ENCODE data around the gene MT1F. TPM values are rescaled to one million over a fixed set of nuclear protein-coding genes. Genes with fewer than 3 reads are reported as not detected.

The MT1F gene
- total RNA-seq, 1 experiment from 2014 or later = 13.4 TPM

DNA sequence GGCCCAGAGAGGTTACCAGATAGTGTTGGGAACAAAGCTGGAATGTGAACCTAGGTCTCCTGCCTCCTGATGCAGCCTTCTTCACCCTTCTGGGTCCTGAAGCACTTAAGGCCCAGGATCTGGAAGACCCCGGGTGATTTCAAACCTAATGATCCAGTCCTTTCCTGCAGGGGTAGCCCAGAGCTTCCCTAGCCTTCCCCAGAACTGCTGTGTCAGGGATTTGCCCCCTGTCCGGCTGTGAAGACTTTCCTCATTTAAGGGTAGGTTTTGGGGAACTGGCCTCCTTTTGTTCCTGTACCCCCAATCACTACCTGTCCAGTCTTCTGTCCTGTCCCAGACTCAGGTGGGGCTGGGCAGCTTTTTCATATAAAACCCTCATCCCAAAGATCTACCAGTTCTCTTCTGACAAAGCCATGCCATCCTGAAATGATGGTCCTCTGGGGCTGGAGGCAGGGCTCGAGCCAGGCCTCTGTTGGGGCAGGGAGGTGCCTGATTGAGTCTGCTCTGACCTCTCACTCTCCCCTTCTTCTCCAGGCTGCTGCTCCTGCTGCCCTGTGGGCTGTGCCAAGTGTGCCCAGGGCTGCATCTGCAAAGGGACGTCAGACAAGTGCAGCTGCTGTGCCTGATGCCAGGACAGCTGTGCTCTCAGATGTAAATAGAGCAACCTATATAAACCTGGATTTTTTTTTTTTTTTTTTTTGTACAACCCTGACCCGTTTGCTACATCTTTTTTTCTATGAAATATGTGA, 25.8 kb downstream of the MT1F start:
- no peaks in the 10 kb centered on the region for H3K36me3 ChIP-seq (replicated peaks; ENCODE audit: control insufficient read depth, insufficient read depth, low read length)
- no peak for DNase-seq
- peak overlapping the region; percentile 74; the same call in 1 of the 2 replicates for H3K4me3 ChIP-seq (ENCODE audit: insufficient read depth, low read depth, low read length)
- peaks cover 4% of the 10 kb centered on the region; the same call in 1 of the 2 replicates for H3K27me3 ChIP-seq (ENCODE audit: control insufficient read depth, insufficient read depth, low read length)

DNA sequence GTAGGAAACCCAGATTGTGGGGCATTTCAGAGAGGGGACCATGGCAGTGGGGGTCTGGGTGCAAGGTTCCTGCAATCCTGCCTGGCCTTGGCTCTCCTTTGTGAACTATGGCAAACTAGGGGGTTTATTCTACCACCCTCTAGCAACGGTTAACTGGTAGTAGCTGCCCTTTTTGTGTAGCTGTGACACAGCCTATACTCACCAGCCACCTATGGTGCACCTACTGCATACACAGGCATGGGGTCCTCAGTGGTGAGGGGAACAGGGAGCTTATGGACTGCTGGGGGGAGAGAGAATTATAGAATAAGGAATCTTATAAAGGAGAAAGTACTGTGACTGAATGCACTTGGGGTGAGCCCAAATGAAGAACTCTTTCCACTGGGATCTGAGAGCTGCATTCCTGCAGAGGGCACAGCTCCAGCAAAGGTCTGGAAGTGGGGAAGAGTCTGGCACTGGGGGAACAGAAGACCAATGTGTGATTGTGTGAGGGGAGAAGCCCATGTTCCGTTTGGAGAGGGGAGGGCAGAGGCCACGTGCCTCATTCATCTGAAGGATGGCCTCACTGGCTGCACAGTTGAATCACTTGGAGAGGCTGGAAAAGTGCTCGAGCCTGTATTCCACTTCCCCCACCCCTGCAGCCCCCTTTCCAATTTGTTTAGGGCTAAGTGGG, 26.6 kb downstream of the MT1F start:
- Histone ChIP-seq H3K4me3 (ENCODE audit: insufficient read depth, low read depth, low read length) (no peak overlapping the region), H3K27me3 (ENCODE audit: control insufficient read depth, insufficient read depth, low read length) (peaks cover 4% of the 10 kb centered on the region; the same call in 1 of the 2 replicates), H3K36me3 (replicated peaks; ENCODE audit: control insufficient read depth, insufficient read depth, low read length) (no peaks in the 10 kb centered on the region)
- no peak for DNase-seq

DNA sequence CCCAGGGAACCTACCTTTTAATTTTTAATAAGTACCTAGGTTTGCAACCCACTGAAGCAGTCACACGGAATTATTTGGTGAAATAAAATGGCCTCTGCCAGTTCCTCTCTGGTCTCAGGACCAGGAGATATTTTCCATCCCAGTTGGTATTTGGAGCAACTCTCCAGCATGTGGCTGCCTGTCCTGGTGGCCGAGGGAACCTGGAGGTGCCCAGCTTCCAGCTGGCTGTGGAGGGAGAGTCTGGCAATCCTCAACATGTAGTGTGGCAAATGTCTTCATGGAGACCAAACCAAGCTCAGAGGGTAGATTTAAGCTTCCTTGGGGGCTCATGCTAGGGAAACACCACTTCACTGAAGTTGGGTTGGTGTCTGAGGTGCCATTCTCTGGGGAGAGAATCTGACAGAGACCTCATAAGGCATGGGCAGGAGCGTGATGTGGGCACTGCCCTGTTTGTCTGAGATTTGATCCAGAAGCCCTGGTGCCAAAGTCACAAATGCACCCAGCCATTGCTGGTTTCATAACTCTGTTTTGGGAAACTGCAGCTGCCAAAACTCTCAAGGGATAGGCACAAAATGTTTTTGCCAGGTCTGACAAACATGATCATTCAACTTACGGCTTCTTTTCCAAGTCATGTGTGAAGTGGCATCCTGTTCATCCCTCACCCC, 27.3 kb downstream of the MT1F start:
- peaks cover 4% of the 10 kb centered on the region; the same call in 1 of the 2 replicates for H3K27me3 ChIP-seq (ENCODE audit: control insufficient read depth, insufficient read depth, low read length)
- no peaks in the 10 kb centered on the region for H3K36me3 ChIP-seq (replicated peaks; ENCODE audit: control insufficient read depth, insufficient read depth, low read length)
- H3K4me3 ChIP-seq (ENCODE audit: insufficient read depth, low read depth, low read length) = no peak overlapping the region
- DNase-seq = no peak

DNA sequence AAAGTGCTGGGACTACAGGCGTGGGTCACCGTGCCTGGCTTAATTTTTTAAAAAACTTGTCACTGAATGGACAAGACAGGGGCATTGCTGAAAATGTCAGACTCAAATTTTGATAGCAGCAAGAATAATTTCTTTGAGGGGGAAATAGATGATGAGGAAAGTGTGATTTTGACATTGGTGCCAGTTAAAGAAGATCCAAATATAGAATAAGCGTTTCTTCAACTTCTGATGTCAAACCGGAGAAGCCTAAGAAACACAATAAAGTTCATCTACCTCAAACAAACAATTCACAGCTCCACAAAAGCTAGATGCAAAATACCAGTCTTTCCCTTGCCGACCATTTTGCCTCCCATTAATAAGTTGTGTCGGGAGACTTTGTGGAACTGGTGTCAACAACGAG, 29.0 kb downstream of the MT1F start:
- peaks cover 3% of the 10 kb centered on the region; the same call in 1 of the 2 replicates for H3K27me3 ChIP-seq (ENCODE audit: control insufficient read depth, insufficient read depth, low read length)
- no peak overlapping the region for H3K4me3 ChIP-seq (ENCODE audit: insufficient read depth, low read depth, low read length)
- H3K36me3 ChIP-seq (replicated peaks; ENCODE audit: control insufficient read depth, insufficient read depth, low read length) = no peaks in the 10 kb centered on the region
- no peak for DNase-seq

DNA sequence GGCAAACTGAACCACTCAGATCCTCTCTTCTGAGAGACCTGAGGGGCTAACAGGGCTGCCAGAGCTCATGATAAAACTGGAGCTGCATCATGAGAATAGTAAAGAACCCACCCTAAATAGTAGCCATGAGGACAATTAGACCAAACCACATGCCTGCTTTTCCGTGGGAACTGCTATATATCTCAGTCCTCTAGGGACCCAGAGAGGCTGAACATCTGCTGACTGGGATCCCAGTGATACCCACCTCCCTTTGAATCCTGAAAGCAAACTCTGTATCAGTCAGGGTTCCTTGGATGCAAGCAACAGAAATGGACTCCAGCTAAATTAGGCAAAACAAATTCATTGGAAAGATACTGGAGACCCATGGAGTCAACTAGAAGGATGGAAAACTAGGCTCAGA, 31.0 kb downstream of the MT1F start:
- Histone ChIP-seq H3K36me3 (replicated peaks; ENCODE audit: control insufficient read depth, insufficient read depth, low read length) (no peaks in the 10 kb centered on the region), H3K4me3 (ENCODE audit: insufficient read depth, low read depth, low read length) (no peak overlapping the region), H3K27me3 (ENCODE audit: control insufficient read depth, insufficient read depth, low read length) (no peaks in the 10 kb centered on the region)
- no peak for DNase-seq

DNA sequence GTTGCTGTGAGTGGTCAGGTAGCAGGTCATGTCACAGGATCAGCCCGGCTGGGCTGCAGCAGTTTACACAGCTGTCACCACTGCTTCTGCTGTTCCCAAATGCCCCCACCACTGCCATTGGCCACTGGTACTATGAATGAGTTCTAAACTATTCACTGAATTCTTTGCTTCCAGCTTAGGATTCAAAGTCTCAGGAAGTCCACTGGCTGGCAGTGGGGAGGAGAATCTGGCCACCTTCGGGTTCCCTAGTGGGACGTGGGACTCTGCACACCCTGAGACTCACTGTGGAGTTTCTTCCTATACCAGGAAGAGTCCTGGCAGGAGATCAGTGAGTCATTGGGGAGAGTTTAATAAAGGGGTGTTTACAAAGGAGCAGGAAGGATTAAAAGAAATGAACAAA, 31.4 kb downstream of the MT1F start:
- no peaks in the 10 kb centered on the region for H3K36me3 ChIP-seq (replicated peaks; ENCODE audit: control insufficient read depth, insufficient read depth, low read length)
- no peak overlapping the region for H3K4me3 ChIP-seq (ENCODE audit: insufficient read depth, low read depth, low read length)
- no peak for DNase-seq
- no peaks in the 10 kb centered on the region for H3K27me3 ChIP-seq (ENCODE audit: control insufficient read depth, insufficient read depth, low read length)

DNA sequence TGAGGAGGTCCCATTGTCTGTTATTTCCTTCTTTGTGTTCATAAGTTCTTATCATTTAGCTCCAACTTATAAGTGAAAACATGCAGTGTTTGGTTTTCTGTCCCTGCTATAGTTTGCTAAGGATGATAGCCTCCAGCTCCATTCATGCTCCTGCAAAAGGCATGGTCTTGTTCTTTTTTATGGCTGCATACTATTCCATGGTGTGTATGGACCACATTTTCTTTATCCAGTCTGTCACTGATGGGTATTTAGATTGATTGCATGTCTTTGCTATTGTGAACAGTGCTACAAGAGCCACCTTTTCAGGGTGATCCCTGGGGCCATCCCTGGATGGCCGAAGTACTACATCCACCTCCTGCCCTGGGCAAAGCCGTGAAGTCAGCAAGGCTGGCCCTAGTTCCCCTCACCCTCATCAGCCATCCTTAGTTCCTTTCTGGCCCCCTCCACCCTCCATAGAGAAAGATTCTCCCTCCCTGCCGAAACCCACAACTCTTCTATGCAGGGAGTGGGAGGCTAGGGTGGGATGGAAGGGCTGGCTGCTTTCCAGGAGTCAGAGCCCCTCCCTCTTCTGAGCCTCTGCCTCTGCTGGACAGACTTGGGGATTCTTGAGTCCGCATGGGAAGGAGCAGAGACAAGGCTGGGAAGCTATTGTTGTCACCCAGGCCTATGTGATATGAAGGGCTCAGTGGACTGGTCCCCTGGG, 32.8 kb downstream of the MT1F start:
- Histone ChIP-seq H3K4me3 (ENCODE audit: insufficient read depth, low read depth, low read length) (no peak overlapping the region), H3K36me3 (replicated peaks; ENCODE audit: control insufficient read depth, insufficient read depth, low read length) (no peaks in the 10 kb centered on the region), H3K27me3 (ENCODE audit: control insufficient read depth, insufficient read depth, low read length) (no peaks in the 10 kb centered on the region)
- no peak for DNase-seq

DNA sequence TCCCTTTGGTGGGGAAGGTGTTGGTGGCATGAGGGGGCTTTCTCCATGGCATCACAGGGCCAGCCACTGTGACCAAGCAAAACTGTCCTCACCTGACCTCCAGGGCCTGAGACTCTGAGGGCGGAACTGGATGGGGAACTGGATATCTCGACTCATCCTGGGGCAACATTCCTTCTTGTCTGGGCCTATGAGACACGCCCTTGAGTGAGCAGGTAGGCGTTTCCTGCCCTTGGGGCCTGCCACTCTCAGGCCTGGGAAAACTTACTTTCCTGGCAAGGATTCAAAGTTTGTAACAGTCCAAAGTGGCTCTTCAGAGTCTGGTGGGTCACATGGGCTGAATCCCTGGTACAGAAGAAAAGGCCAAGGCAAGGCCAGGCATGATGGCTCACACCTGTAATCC, 34.1 kb downstream of the MT1F start:
- no peaks in the 10 kb centered on the region for H3K36me3 ChIP-seq (replicated peaks; ENCODE audit: control insufficient read depth, insufficient read depth, low read length)
- no peak for DNase-seq
- H3K4me3 ChIP-seq (ENCODE audit: insufficient read depth, low read depth, low read length) = no peak overlapping the region
- no peaks in the 10 kb centered on the region for H3K27me3 ChIP-seq (ENCODE audit: control insufficient read depth, insufficient read depth, low read length)

DNA sequence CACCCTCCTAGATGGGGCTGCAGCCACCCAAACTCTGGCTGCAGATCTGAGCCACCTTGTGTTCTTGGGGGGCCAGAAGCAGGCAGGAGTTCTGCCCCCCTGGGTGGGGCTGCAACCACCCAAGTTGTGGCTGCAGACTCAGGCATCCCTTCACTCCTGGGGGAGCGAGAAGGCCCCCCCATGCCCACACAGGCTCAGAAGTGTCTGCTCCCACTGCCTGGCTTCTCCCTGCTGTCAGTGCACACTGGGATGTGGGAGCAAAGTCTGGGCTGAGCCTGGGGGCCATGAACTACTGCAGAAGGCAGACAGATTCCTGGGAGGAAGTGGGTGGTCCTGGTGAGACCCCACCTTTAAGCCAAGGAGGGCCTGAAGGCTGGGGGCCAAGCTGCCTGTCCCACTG, 37.5 kb downstream of the MT1F start:
- Histone ChIP-seq H3K4me3 (ENCODE audit: insufficient read depth, low read depth, low read length) (no peak overlapping the region), H3K27me3 (ENCODE audit: control insufficient read depth, insufficient read depth, low read length) (no peaks in the 10 kb centered on the region), H3K36me3 (replicated peaks; ENCODE audit: control insufficient read depth, insufficient read depth, low read length) (no peaks in the 10 kb centered on the region)
- no peak for DNase-seq

DNA sequence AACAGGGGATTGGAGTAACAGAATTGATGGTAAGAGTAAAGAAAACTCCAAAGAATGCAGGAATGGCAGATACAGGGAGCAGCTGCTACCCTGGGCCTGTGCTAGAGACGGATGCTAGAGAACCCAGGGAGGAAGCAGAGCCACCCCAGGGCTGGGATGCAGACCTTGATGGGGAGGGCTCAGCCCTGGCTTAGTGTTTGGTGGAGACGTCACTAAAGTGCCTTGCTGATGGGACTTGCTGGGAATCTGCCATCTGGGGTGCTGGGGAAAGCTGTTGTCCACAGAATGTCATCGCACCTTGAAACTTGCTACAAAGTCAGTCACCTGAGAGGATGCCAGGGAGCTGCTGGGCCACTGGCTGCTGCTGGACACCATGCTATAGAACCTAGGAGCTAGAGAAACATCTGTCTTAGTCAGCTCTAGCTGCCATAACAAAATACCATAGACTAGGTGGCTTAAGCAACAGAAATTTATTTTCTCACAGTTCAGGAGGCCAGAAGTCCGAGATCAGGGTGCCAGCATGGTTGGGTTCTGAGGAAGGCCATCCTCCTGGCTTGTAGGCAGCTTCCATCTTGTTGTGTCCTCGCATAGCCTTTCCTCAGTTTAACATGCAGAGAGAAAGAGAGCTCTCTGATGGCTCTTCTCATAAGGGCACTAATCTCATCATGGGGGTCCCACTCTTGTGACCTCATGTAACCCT, 39.8 kb downstream of the MT1F start:
- H3K27me3 ChIP-seq (ENCODE audit: control insufficient read depth, insufficient read depth, low read length) = no peaks in the 10 kb centered on the region
- H3K36me3 ChIP-seq (replicated peaks; ENCODE audit: control insufficient read depth, insufficient read depth, low read length) = no peaks in the 10 kb centered on the region
- no peak for DNase-seq
- no peak overlapping the region for H3K4me3 ChIP-seq (ENCODE audit: insufficient read depth, low read depth, low read length)

DNA sequence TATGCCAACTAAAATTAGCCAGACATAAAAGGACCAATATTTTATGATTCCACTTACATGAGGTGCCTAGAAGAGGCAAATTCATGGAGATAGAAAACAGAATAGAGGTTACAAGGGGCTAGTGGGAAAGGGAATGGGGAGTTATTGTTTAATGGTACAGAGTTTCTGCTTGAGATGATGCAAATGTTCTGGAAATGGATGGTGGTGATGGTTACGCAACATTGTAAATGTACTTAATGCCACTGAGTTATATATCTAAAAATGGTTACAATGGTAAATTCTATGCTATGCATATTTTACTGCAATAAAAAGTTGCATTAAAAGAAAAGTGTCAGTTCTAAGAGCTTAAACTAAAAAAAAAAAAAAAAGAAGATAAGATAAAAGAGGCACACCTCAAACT, 42.4 kb downstream of the MT1F start:
- no peaks in the 10 kb centered on the region for H3K27me3 ChIP-seq (ENCODE audit: control insufficient read depth, insufficient read depth, low read length)
- DNase-seq = no peak
- no peak overlapping the region for H3K4me3 ChIP-seq (ENCODE audit: insufficient read depth, low read depth, low read length)
- H3K36me3 ChIP-seq (replicated peaks; ENCODE audit: control insufficient read depth, insufficient read depth, low read length) = no peaks in the 10 kb centered on the region

DNA sequence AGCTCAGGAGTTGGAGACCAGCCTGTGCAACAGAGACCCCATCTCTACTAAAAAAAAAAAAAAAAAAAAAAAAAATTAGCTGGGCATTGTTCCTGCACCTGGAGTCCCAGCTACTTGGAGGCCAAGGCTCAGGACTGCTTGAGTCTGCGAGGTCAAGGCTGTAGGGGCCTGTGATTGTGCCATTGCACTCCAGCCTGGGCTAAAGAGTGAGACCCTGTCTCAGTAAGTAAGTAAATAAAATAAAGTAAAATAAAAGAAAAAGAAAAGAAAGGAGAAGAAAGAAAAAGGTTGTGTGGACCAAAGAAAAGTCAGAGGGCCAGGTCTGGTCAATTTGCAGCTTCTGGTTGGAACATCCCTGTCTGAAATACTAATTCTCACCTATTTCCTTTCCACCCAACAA, 42.9 kb downstream of the MT1F start:
- H3K27me3 ChIP-seq (ENCODE audit: control insufficient read depth, insufficient read depth, low read length) = no peaks in the 10 kb centered on the region
- no peak for DNase-seq
- no peak overlapping the region for H3K4me3 ChIP-seq (ENCODE audit: insufficient read depth, low read depth, low read length)
- H3K36me3 ChIP-seq (replicated peaks; ENCODE audit: control insufficient read depth, insufficient read depth, low read length) = no peaks in the 10 kb centered on the region

DNA sequence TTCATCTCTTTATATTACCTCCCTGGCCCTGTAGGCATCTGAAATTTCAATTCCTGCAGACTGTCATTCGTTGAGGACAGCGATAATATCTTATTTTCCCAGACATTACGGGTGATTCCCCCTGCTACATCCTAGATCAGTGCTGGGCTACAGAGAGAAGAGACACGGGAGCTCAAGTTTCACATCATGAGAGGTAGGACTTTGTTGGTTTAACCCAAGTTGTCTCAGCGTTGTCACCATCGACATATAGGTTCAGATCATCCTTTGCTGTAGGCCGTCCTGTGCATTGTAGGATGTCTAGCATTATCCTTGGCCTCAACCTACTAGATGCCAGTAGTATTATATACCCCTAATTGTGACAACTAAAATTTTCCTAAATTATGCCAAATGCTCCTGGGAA, 43.8 kb downstream of the MT1F start:
- no peak for DNase-seq
- Histone ChIP-seq H3K4me3 (ENCODE audit: insufficient read depth, low read depth, low read length) (no peak overlapping the region), H3K36me3 (replicated peaks; ENCODE audit: control insufficient read depth, insufficient read depth, low read length) (no peaks in the 10 kb centered on the region), H3K27me3 (ENCODE audit: control insufficient read depth, insufficient read depth, low read length) (no peaks in the 10 kb centered on the region)

DNA sequence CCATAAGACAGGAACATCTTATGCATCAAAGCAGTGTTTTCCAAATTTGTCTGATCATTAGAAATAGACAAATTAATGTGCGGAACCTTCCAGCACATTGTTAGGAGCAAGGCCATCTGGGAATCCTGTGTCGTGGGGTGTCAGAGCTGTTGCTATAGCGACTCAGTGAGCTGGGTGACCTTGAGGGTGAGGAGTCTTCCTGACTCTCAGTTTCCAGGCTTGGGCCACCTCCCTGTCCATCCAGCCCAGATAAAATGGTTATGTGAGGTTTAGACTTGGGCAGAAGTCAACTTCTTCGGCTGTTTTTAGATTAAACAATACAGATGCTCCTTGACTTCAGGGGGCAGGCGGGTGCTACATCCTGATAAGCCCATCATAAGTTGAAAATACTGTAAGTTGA, 45.1 kb downstream of the MT1F start:
- DNase-seq = no peak
- no peaks in the 10 kb centered on the region for H3K27me3 ChIP-seq (ENCODE audit: control insufficient read depth, insufficient read depth, low read length)
- H3K4me3 ChIP-seq (ENCODE audit: insufficient read depth, low read depth, low read length) = no peak overlapping the region
- no peaks in the 10 kb centered on the region for H3K36me3 ChIP-seq (replicated peaks; ENCODE audit: control insufficient read depth, insufficient read depth, low read length)
